ENCODE measurements around the gene LONP1. TPM values are rescaled to one million over a fixed set of nuclear protein-coding genes. Genes with fewer than 3 reads are reported as not detected.

LONP1 gene
- total and polyA plus RNA-seq, 2 of the 8 experiments (the other 6 are each of a cell fraction or from before 2014, with no cell fraction given): 98.1 to 117 TPM

DNA sequence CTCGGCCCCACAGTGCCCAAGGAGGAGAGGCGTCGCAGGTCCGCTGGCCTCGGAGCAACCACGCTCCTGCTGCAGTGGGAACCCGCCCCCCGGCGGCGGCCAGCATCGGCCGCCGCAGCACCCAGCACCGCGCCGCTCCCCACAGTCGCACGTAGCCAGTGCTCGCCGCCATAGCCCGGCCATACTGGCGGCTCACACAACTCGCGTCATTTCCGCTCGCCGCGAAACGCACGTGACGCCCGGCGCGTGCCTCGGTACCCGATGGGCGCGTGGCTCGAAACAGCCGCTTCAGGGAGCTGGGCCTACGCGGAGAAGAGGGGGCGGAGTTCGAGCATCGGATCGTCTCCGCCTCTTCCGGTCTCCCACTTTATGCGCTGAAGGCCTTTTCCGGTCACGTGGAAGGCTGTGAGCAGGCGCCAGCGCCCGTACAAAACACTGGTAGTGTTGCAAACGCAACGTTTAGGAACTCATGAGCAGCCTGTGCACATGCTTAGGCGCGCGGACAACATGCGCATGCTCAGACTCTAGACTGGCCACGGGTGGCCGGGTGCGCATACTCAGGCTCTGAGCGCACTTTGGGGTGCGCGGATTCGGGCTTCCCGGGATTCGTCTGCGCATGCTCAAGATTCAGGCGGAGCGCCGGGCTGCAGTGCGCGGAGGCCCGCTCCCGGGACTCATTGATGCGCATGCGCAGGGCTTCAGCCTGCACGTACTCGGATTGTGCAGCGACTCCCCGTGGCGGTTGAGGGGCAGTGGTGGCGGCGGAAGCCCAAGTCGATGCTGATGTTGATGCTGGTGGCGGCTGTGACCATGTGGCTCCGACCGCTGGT, at the start of gene LONP1, which contains the start of gene CATSPERD (continued):
- TF ChIP-seq JUN (IDR thresholded peaks at IDR 0.05; ENCODE audit: low read depth, low read length) (no peak), CTBP2 (IDR thresholded peaks at IDR 0.05; ENCODE audit: borderline replicate concordance, insufficient read depth, insufficient read length, low read length) (no peak), CHD2 (IDR thresholded peaks at IDR 0.05; ENCODE audit: low read length) (no peak), TEAD4 (IDR thresholded peaks at IDR 0.05; ENCODE audit: low read depth, low read length) (no peak), SAP30 (IDR thresholded peaks at IDR 0.05; ENCODE audit: insufficient read depth, insufficient replicate concordance, low read length) (peak; percentile 83), RAD21 (IDR thresholded peaks at IDR 0.05 in 1 of 2, conservative IDR thresholded peaks at IDR 0.05 in 1 of 2; ENCODE audit: low read depth in 2 of 2, low read length in 2 of 2) (peak in 1 of 2 experiments; percentile 33; a peak in 2 of 4 replicates), CBX5 (IDR thresholded peaks at IDR 0.05; ENCODE audit: low read depth, low read length) (no peak), FOSL1 (IDR thresholded peaks at IDR 0.05; ENCODE audit: insufficient read depth, low read depth, low read length) (no peak), TBP (IDR thresholded peaks at IDR 0.05; ENCODE audit: low read depth, low read length) (peak; percentile 85), POLR2AphosphoS5 (IDR thresholded peaks at IDR 0.05; ENCODE audit: low read depth, low read length) (peak; percentile 82), CHD1 (IDR thresholded peaks at IDR 0.05; ENCODE audit: low read depth, low read length) (no peak), SP1 (IDR thresholded peaks at IDR 0.05; ENCODE audit: low read depth, low read length) (no peak), NANOG (IDR thresholded peaks at IDR 0.05; ENCODE audit: insufficient read depth, low read depth, low read length, poor library complexity, severe bottlenecking) (no peak), JUND (IDR thresholded peaks at IDR 0.05; ENCODE audit: low read length) (no peak), SIX5 (IDR thresholded peaks at IDR 0.05; ENCODE audit: low read depth, low read length) (no peak), GTF2F1 (IDR thresholded peaks at IDR 0.05; ENCODE audit: borderline replicate concordance, low read depth, low read length) (no peak), CREB1 (IDR thresholded peaks at IDR 0.05) (peak; percentile 98), SUZ12 (IDR thresholded peaks at IDR 0.05; ENCODE audit: low read length) (no peak), KDM4A (IDR thresholded peaks at IDR 0.05; ENCODE audit: low read depth, low read length, severe bottlenecking) (peak; percentile 75)
- TF ChIP-seq, protein P1, sequence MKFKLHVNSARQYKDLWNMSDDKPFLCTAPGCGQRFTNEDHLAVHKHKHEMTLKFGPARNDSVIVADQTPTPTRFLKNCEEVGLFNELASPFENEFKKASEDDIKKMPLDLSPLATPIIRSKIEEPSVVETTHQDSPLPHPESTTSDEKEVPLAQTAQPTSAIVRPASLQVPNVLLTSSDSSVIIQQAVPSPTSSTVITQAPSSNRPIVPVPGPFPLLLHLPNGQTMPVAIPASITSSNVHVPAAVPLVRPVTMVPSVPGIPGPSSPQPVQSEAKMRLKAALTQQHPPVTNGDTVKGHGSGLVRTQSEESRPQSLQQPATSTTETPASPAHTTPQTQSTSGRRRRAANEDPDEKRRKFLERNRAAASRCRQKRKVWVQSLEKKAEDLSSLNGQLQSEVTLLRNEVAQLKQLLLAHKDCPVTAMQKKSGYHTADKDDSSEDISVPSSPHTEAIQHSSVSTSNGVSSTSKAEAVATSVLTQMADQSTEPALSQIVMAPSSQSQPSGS (IDR thresholded peaks at IDR 0.05; ENCODE audit: low read length): no peak
- TF ChIP-seq, protein P2, sequence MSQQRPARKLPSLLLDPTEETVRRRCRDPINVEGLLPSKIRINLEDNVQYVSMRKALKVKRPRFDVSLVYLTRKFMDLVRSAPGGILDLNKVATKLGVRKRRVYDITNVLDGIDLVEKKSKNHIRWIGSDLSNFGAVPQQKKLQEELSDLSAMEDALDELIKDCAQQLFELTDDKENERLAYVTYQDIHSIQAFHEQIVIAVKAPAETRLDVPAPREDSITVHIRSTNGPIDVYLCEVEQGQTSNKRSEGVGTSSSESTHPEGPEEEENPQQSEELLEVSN (IDR thresholded peaks at IDR 0.05): peak; percentile 80

All from H1 (cell line).